ENCODE measurements around the gene CGB1.
"Not testable (repeated sequence)": the region's sequence is repeated elsewhere in the genome, so short reads cannot be mapped to it uniquely, and the experiment has no call there.

GRCh38 chr19:49050376-49051033 lies 13.8 kb upstream of the CGB1 start:
- TF ChIP-seq CTCF (IDR thresholded peaks at IDR 0.05; ENCODE audit: low read depth, low read length, missing input control); JUND (IDR thresholded peaks at IDR 0.05); RXRA (IDR thresholded peaks at IDR 0.05); GABPA (IDR thresholded peaks at IDR 0.05 in 1 of 2, conservative IDR thresholded peaks at IDR 0.05 in 1 of 2); HNF4G (IDR thresholded peaks at IDR 0.05); ATF3 (IDR thresholded peaks at IDR 0.05); RAD21 (IDR thresholded peaks at IDR 0.05); EGR1 (IDR thresholded peaks at IDR 0.05; ENCODE audit: low read depth in 2 of 2); FOXA1 (IDR thresholded peaks at IDR 0.05): not testable (repeated sequence)
- TF ChIP-seq, protein P1, sequence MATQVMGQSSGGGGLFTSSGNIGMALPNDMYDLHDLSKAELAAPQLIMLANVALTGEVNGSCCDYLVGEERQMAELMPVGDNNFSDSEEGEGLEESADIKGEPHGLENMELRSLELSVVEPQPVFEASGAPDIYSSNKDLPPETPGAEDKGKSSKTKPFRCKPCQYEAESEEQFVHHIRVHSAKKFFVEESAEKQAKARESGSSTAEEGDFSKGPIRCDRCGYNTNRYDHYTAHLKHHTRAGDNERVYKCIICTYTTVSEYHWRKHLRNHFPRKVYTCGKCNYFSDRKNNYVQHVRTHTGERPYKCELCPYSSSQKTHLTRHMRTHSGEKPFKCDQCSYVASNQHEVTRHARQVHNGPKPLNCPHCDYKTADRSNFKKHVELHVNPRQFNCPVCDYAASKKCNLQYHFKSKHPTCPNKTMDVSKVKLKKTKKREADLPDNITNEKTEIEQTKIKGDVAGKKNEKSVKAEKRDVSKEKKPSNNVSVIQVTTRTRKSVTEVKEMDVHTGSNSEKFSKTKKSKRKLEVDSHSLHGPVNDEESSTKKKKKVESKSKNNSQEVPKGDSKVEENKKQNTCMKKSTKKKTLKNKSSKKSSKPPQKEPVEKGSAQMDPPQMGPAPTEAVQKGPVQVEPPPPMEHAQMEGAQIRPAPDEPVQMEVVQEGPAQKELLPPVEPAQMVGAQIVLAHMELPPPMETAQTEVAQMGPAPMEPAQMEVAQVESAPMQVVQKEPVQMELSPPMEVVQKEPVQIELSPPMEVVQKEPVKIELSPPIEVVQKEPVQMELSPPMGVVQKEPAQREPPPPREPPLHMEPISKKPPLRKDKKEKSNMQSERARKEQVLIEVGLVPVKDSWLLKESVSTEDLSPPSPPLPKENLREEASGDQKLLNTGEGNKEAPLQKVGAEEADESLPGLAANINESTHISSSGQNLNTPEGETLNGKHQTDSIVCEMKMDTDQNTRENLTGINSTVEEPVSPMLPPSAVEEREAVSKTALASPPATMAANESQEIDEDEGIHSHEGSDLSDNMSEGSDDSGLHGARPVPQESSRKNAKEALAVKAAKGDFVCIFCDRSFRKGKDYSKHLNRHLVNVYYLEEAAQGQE (IDR thresholded peaks at IDR 0.05), result not testable (repeated sequence)
- TF ChIP-seq, protein P2, sequence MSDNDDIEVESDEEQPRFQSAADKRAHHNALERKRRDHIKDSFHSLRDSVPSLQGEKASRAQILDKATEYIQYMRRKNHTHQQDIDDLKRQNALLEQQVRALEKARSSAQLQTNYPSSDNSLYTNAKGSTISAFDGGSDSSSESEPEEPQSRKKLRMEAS (IDR thresholded peaks at IDR 0.05), result not testable (repeated sequence)
- TF ChIP-seq, protein P3, sequence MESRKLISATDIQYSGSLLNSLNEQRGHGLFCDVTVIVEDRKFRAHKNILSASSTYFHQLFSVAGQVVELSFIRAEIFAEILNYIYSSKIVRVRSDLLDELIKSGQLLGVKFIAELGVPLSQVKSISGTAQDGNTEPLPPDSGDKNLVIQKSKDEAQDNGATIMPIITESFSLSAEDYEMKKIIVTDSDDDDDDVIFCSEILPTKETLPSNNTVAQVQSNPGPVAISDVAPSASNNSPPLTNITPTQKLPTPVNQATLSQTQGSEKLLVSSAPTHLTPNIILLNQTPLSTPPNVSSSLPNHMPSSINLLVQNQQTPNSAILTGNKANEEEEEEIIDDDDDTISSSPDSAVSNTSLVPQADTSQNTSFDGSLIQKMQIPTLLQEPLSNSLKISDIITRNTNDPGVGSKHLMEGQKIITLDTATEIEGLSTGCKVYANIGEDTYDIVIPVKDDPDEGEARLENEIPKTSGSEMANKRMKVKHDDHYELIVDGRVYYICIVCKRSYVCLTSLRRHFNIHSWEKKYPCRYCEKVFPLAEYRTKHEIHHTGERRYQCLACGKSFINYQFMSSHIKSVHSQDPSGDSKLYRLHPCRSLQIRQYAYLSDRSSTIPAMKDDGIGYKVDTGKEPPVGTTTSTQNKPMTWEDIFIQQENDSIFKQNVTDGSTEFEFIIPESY (IDR thresholded peaks at IDR 0.05), result not testable (repeated sequence)
